Type B pancreatic cell (in vitro differentiated cells): ENCODE data around the gene GLIS2. TPM values are rescaled to one million over a fixed set of nuclear protein-coding genes. Genes with fewer than 3 reads are reported as not detected.

ENCODE experiments used
- DNase-seq: peaks from one replicate; pipeline ENCODE4 v3.0.0; 2021; ENCODE audit warnings: mixed read lengths; ENCODE audit not compliant: unreplicated experiment; ENCODE audit errors: extremely low spot score
- H3K27ac Mint-ChIP-seq: 2 replicates; pipeline ENCODE4 v1.8.0; 2021; ENCODE audit warnings: mild to moderate bottlenecking, mixed read lengths
- H3K27me3 Mint-ChIP-seq: 2 replicates; pipeline ENCODE4 v1.8.0; 2021; ENCODE audit warnings: mixed read lengths
- H3K36me3 Mint-ChIP-seq: 2 replicates; pipeline ENCODE4 v1.8.0; 2021; ENCODE audit warnings: mixed read lengths
- H3K4me1 Mint-ChIP-seq: one replicate; pipeline ENCODE4 v1.8.0; 2021; ENCODE audit warnings: mixed read lengths; ENCODE audit not compliant: unreplicated experiment
- H3K4me3 Mint-ChIP-seq: 2 replicates; pipeline ENCODE4 v1.8.0; 2021; ENCODE audit warnings: mild to moderate bottlenecking, mixed read lengths
- H3K9me3 Mint-ChIP-seq: 2 replicates; pipeline ENCODE4 v1.8.0; 2021; ENCODE audit warnings: mixed read lengths
- total RNA-seq: library from RNA; stranded (reverse); gene quantifications from 2 replicates; pipeline ENCODE4 v1.2.1, GENCODE V29; 2021; ENCODE audit warnings: low replicate concordance
- TF ChIP-seq, protein P1 (sequence below): fragments of 200-600 bp; sonication (generic); conservative IDR thresholded peaks from 2 replicates; pipeline ENCODE4 v1.5.0; 2021; ENCODE audit warnings: antibody characterized with exemption, mild to moderate bottlenecking

The GLIS2 gene
- total RNA-seq, 1 donor from 2014 or later, result 23.0 TPM

DNA sequence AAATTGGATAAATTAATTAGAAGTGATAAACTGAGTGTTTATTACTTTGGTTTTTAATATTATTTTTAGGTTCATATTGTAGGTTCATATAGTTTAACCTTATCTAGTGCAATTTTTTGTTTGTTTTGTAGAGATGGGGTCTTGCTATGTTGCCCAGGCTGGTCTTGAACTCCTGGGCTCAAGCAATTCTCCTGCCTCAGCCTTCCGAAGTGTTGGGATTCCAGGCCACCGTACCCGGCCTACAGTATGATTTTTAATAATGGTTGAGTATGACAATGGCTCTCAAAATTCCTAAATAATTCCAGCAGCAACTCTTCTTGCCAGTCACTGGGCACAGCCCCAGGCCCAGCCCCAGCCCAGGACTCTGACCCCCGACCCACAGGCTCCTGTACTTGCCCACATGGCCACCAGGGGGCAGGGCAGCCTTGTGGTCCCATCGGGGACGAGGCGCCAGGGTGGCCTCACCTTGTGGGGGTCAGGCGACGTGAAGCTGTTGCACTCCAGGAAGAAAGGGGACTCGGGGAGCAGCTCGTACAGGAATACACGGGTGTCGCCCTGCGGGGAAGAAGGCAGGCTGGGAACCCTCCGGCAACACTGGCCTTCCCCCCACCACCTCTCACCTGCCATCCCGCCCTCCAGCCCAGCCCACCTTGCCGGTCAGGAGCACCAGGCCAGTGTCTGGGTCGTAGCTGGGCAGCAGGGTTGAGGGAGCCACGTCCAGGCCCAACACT, 43.1 kb downstream of the GLIS2 start:
- TF ChIP-seq, protein P1, sequence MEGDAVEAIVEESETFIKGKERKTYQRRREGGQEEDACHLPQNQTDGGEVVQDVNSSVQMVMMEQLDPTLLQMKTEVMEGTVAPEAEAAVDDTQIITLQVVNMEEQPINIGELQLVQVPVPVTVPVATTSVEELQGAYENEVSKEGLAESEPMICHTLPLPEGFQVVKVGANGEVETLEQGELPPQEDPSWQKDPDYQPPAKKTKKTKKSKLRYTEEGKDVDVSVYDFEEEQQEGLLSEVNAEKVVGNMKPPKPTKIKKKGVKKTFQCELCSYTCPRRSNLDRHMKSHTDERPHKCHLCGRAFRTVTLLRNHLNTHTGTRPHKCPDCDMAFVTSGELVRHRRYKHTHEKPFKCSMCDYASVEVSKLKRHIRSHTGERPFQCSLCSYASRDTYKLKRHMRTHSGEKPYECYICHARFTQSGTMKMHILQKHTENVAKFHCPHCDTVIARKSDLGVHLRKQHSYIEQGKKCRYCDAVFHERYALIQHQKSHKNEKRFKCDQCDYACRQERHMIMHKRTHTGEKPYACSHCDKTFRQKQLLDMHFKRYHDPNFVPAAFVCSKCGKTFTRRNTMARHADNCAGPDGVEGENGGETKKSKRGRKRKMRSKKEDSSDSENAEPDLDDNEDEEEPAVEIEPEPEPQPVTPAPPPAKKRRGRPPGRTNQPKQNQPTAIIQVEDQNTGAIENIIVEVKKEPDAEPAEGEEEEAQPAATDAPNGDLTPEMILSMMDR, result peak; percentile 98
- H3K4me1 Mint-ChIP-seq, result peaks cover 5% of the 10 kb centered on the region
- H3K4me3 Mint-ChIP-seq, result no peak overlapping the region
- peak overlapping the region; percentile 64 for H3K27ac Mint-ChIP-seq
- no peak for DNase-seq
- H3K36me3 Mint-ChIP-seq, result no peaks in the 10 kb centered on the region
- no peaks in the 10 kb centered on the region for H3K9me3 Mint-ChIP-seq
- no peaks in the 10 kb centered on the region for H3K27me3 Mint-ChIP-seq

GRCh38 chr16:4359914-4360313, 44.0 kb downstream of the GLIS2 start:
- Mint-ChIP-seq H3K9me3 (no peaks in the 10 kb centered on the region), H3K4me3 (no peak overlapping the region), H3K27ac (no peak overlapping the region), H3K4me1 (peaks cover 5% of the 10 kb centered on the region), H3K27me3 (no peaks in the 10 kb centered on the region), H3K36me3 (no peaks in the 10 kb centered on the region)
- DNase-seq, result no peak
- TF ChIP-seq, protein P1, result no peak

DNA sequence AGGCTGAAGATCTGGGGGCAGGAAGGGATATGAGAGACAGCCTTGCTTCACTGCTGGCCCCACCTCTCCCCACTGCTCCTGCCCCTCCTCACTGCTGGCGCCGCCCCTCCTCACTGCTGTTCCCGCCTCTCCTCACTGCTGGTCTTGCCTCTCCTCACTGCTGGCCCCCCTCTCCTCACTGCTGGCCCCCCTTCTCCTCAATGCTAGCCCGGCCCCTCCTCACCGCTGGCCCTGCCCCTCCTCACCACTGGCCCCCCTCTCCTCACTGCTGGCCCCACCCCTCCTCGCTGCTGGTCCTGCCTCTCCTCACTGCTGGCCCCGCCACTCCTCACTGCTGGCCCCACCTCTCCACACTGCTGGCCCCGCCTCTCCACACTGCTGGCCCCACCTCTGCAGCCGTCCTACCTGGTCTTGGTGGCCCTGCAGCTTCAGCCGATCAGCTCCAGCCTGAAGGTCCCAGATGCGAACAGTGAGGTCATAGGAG, 44.7 kb downstream of the GLIS2 start:
- no peak for DNase-seq
- Mint-ChIP-seq H3K36me3 (no peaks in the 10 kb centered on the region), H3K4me3 (no peak overlapping the region), H3K27ac (no peak overlapping the region), H3K9me3 (no peaks in the 10 kb centered on the region), H3K4me1 (peaks cover 5% of the 10 kb centered on the region), H3K27me3 (no peaks in the 10 kb centered on the region)
- TF ChIP-seq, protein P1, result no peak

DNA sequence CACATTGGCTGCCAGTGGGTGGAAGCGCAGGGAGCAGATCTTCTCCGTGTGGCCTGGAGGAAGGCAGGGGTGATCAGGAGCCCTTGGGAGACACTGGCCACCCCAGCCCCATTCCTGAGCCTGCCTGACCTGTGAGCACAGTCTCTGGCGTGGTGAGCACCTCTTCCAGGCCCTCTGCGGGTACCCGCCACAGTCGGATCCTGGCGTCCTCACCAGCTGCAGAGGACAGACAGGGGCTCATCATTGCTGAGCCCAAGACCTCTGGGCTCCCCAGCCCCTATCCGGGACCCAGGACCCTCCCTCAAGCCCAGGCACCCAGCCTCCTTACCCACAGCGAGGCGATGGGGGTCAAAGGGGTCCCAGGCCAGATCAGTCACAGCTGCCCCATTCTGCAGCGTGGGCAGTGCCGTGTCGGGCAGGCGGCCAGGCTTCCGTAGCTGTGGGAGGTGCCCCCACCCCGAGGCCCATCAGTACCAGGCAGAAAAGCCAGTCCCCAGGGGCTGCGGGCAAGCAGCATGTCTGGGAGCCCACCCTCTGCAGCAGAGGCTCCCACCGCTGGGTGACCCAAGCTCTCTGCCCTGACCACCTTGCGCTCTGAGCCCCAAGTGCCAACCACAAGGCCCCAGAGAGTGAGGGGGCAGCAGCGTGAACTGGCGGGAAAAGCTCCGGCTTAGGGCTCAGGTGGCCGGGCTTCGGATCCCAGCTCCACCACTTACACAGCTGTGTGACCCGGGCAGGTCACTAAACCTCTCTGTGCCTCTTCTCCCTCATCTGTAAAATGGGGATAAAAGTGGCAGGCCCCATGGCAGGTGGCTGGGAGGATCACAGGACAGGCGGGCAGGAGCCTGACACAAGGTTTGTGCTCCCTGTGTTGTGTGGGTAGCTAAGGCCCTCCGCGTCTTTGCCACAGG, 45.4 kb downstream of the GLIS2 start:
- Mint-ChIP-seq H3K27me3 (no peaks in the 10 kb centered on the region), H3K4me3 (no peak overlapping the region), H3K4me1 (peaks cover 5% of the 10 kb centered on the region), H3K9me3 (no peaks in the 10 kb centered on the region), H3K27ac (no peak overlapping the region), H3K36me3 (no peaks in the 10 kb centered on the region)
- TF ChIP-seq, protein P1, result no peak
- DNase-seq, result no peak

GRCh38 chr16:4361944-4362311, 46.1 kb downstream of the GLIS2 start:
- H3K27me3 Mint-ChIP-seq, result no peaks in the 10 kb centered on the region
- H3K4me3 Mint-ChIP-seq, result no peak overlapping the region
- TF ChIP-seq, protein P1, result no peak
- no peaks in the 10 kb centered on the region for H3K9me3 Mint-ChIP-seq
- peaks cover 5% of the 10 kb centered on the region for H3K4me1 Mint-ChIP-seq
- no peaks in the 10 kb centered on the region for H3K36me3 Mint-ChIP-seq
- DNase-seq, result no peak
- H3K27ac Mint-ChIP-seq, result no peak overlapping the region
